GM18519 (cell line): ENCODE measurements around the gene SMG7.

Source experiments
- ATAC-seq: cut with Tn5 transposase; IDR thresholded peaks from one replicate; pipeline ENCODE4 v1.9.1; 2021; ENCODE audit warnings: mild to moderate bottlenecking, moderate library complexity; ENCODE audit not compliant: unreplicated experiment, low FRiP score

The SMG7 gene

DNA sequence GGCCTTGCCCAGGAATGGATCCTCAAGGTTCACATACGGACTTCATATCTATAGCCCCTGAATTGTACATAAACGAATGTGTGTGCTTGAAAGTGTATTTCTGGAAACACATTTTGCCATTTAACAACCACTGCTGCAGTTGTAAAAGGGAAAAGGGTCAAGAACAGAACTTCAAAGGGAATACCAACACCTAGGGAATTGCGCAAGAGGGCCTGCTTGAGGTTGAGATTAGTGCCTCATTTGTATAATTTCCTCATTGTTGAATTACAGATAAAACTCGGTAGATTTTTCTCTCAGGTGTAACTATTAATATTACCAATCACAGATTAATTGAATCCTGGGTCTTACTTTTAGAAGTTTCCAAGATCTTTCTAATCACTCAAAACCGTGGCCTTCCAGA lies 111.8 kb downstream of the SMG7 start:
- no peak for ATAC-seq

- ATAC-seq = no peak
These were observed 112.7 kb downstream of the SMG7 start for GRCh38 chr1:183585038-183585437.

GRCh38 chr1:183586455-183586854 lies 114.2 kb downstream of the SMG7 start:
- ATAC-seq = no peak

DNA sequence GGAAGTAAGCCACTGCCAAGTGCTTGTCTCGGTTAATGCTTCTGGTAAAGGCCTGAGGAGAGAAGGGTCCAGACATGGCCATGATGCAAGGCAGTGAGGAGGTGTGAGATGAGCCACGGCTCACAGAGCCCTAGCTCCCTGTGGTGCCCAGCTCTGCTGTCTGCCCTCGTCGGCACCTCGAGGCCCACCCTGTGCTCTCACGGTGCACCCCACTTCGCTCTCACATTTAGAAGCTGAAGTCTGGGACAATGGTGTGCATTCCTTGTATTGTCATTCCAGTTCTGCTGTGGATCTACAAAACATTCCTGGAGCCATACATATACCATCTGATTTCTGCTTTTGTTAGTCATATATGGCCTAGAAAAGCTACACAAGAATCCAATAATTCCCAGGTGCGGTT lies 114.6 kb downstream of the SMG7 start:
- ATAC-seq = no peak

DNA sequence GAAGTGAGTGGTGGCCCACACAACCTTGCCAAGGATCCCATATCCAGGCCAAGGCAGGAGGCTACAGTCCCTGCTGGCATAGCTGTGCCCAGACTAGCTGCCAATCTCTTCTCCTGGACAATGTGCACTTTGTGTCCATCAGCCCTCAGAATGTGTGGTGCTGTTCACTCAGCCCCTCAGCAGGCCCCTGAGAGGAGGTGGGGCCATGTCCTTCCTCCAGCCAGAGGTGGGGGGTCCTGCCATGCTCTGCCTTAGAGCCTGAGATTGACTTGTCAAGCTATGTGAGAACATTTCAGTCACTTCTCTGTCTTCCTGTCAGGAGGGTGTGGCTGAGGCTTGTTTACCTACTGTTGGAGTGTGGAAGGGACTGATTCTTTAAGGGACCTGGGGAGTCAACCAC lies 116.5 kb downstream of the SMG7 start:
- ATAC-seq = no peak

DNA sequence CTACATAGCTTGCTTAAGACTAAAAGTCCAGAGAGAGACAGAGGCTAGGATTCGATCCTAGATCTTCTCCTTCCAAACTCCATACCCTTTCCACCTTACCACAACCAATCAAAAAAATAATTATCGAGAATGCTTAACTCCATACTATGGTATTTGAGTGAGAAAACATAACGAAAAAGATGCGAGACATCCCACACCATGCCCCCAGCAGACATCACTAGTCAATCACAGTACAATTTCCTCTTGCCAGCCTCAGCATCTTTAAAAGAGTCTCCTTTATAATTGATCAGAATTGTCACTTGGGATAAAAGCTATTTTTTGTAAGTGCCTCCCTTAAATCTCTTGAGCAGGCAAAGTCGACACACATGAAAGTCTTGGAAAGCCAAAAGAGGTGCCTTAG lies 117.1 kb downstream of the SMG7 start:
- no peak for ATAC-seq

- no peak for ATAC-seq
These were observed 117.6 kb downstream of the SMG7 start for GRCh38 chr1:183589874-183590243.

- ATAC-seq = peak; percentile 77
These were observed 118.2 kb downstream of the SMG7 start, which contains the start of gene NCF2 for GRCh38 chr1:183590244-183591191. Gene NCF2, minus strand, starts transcription at chr1:183590459. Its CDS starts 130 bp downstream, at chr1:183590329.

DNA sequence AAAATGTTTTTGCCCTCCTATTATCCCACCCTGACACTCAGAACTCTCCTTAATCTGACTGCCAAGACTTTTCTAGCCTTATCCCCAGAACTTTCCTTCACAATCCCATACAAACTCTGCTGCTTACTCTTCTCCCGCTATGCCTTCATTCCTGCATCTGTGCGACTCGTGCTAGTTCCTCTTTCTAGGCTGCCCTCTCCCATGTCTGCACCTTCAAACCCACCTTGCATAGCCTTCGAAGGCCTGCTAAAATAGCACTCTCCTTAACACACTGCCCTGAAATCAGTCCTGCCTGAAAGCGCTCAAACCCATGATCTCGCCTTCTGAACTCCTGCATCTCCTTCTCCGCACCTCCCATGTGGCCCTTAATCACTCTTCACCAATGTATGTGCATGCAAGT lies 120.4 kb downstream of the SMG7 start:
- no peak for ATAC-seq

GRCh38 chr1:183593356-183593755 lies 121.1 kb downstream of the SMG7 start:
- peak; percentile 43 for ATAC-seq

DNA sequence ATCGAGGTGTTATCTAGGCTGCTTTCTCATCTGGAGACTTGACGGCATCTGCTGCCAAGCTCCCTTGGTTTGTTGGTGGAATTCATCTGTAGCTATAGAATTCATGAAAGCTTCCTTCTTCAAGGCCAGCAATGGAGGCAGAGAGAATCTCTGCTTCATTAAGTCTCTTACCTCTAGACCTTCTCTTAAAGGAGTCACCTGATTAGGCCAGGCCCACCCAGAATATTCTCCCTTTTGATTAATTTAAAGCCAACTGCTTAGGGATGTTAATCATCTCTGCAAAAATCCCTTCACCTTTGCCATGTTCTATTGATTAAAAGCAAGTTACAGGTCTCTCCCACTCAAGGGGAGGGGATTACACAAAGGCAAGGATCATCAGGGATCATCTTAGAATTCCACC lies 123.2 kb downstream of the SMG7 start:
- ATAC-seq = no peak

GRCh38 chr1:183596500-183596899 lies 124.2 kb downstream of the SMG7 start:
- ATAC-seq = no peak

DNA sequence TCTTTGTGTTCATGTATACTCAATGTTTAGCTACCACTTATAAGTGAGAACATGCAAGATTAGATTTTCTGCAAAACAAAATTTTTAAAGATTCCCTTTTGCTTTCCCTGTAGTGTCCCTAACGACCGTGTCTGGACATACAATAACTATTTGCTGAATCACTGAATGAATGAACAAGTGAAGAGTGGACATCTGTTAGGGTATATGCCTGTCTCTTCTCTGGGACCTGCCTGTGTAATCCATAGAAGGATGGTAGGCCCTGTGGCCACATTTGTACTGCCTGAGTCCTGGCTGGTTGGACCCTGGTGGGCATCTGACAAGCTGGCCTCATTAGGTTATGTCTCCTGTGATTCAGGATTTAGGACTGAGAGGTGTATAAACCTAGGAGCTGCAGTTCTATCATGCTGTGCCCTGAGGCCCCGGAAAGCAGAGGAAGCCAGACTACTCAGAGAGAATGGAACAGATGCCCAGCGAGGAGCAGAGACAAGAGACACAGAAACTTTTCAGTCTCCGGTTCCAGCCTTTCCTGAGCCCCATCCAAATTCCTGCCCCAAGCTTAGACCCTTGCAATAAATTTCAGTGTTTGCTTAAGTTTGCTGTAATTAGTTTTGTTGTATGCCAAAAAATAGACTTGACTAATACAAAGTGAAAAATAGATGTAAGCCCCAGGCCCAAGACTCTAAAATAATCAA lies 125.5 kb downstream of the SMG7 start:
- no peak for ATAC-seq

DNA sequence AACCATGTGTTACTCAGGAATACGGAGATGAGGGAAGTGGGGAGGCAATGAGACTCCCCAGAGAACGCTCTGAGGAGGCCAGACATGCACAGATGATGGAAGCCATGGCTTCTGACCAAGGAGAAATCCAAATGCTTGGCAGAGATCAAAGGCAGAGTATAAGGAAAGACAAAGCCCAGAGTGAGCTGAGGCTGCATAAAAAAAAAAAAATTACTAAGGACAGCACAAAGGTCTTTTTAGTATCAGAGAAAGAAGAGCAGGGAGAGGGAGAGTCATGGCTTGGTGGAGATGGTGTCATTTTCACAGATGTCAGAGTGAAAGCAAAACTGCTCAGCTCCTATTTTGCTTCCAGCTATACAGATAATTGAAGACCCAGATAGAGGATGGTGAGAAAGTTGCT lies 126.1 kb downstream of the SMG7 start:
- ATAC-seq = peak; percentile 60

- no peak for ATAC-seq
These were observed 127.8 kb downstream of the SMG7 start for GRCh38 chr1:183600136-183600535.

DNA sequence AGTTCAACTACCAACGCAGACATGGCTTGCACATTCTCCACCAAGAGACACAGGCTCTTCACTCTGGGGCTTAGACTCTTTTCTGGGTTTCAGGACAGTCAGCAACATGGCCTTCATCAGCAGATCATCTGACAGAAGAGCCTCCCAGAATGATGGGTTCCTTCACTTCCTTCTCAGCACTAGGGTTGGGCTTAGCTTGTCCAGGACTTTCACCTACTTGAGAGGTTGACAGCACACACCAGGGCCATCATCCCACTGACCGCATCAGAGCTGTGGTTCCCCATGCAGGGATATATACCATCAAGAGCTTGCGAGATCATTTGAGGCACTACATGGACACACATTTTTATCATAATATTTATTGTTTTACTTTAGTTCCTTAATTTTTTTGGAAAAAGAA lies 128.3 kb downstream of the SMG7 start:
- no peak for ATAC-seq

GRCh38 chr1:183602510-183602909 lies 130.2 kb downstream of the SMG7 start:
- ATAC-seq = no peak
